HepG2 (cell line): ENCODE measurements around the gene TMEM14C. TPM values are rescaled to one million over a fixed set of nuclear protein-coding genes. Genes with fewer than 3 reads are reported as not detected.

Experiments used
- ARID2 ChIP-seq: sonication (generic); formaldehyde crosslinking; IDR thresholded peaks from 2 replicates; pipeline ENCODE4 v1.8.1; 2022; ENCODE audit warnings: mild to moderate bottlenecking, missing genetic modification reagents, borderline replicate concordance
- ASH2L ChIP-seq: fragments of 300-600, 200-600 bp; sonication (generic); IDR thresholded peaks from 2 replicates; pipeline ENCODE4 v1.7.0; 2017; ENCODE audit warnings: low read depth, mild to moderate bottlenecking, moderate library complexity, mixed read lengths, low read length; ENCODE audit not compliant: insufficient read length
- ATAD3A ChIP-seq: sonication (generic); formaldehyde crosslinking; IDR thresholded peaks from 2 replicates; pipeline ENCODE4 v1.4.0; 2020; ENCODE audit warnings: missing genetic modification reagents
- BATF2 ChIP-seq: sonication (generic); formaldehyde crosslinking; IDR thresholded peaks from 2 replicates; pipeline ENCODE4 v1.8.0; 2022; ENCODE audit warnings: mild to moderate bottlenecking, missing genetic modification reagents, moderate library complexity
- DMAP1 ChIP-seq: IDR thresholded peaks from 2 replicates; pipeline ENCODE4 v1.6.1; 2016
- FOXA3 ChIP-seq: IDR thresholded peaks from 2 replicates; pipeline ENCODE4 v1.6.1; 2016; ENCODE audit warnings: missing genetic modification reagents, missing compliant biosample characterization
- HNRNPL ChIP-seq: fragments of 200-400 bp; formaldehyde crosslinking; IDR thresholded peaks from 2 replicates; pipeline ENCODE4 v1.6.1; 2017; ENCODE audit warnings: mild to moderate bottlenecking, low read depth, low read length
- IRF2 ChIP-seq: IDR thresholded peaks from 2 replicates; pipeline ENCODE4 v1.6.1; 2018; ENCODE audit warnings: missing genetic modification reagents, missing compliant biosample characterization
- KLF6 ChIP-seq: IDR thresholded peaks from 2 replicates; pipeline ENCODE4 v1.8.0; 2016; ENCODE audit warnings: missing biosample characterization, missing genetic modification reagents
- MLX ChIP-seq: IDR thresholded peaks from 2 replicates; pipeline ENCODE4 v1.6.1; 2016
- MYNN ChIP-seq: sonication (generic); formaldehyde crosslinking; IDR thresholded peaks from 2 replicates; pipeline ENCODE4 v1.4.0; 2020; ENCODE audit warnings: mild to moderate bottlenecking, low read depth, missing genetic modification reagents
- SNRNP70 ChIP-seq: fragments of 200-400 bp; formaldehyde crosslinking; IDR thresholded peaks from 2 replicates; pipeline ENCODE4 v1.6.1; 2017; ENCODE audit warnings: mild to moderate bottlenecking, low read depth, low read length, moderate library complexity
- TARDBP ChIP-seq: sonication (generic); formaldehyde crosslinking; IDR thresholded peaks from 2 replicates; pipeline ENCODE4 v1.8.0; 2022; ENCODE audit warnings: mild to moderate bottlenecking, missing genetic modification reagents
- TFDP2 ChIP-seq: sonication (generic); formaldehyde crosslinking; IDR thresholded peaks from 2 replicates; pipeline ENCODE4 v1.4.0; 2020; ENCODE audit warnings: missing genetic modification reagents
- TSC22D2 ChIP-seq: sonication (generic); formaldehyde crosslinking; IDR thresholded peaks from 2 replicates; pipeline ENCODE4 v1.5.1; 2020; ENCODE audit warnings: missing genetic modification reagents, mild to moderate bottlenecking, borderline replicate concordance
- ZBTB43 ChIP-seq: sonication (generic); formaldehyde crosslinking; conservative IDR thresholded peaks from 2 replicates; pipeline ENCODE4 v1.4.0; 2020; ENCODE audit warnings: missing genetic modification reagents
- ZBTB7A ChIP-seq: sonication (generic); formaldehyde crosslinking; IDR thresholded peaks from 2 replicates; pipeline ENCODE4 v1.8.0; 2022; ENCODE audit warnings: mild to moderate bottlenecking, missing genetic modification reagents
- ZNF160 ChIP-seq: sonication (generic); formaldehyde crosslinking; IDR thresholded peaks from 2 replicates; pipeline ENCODE4 v1.8.0; 2022; ENCODE audit warnings: mild to moderate bottlenecking, inconsistent platforms, missing genetic modification reagents
- ZNF20 ChIP-seq: sonication (generic); formaldehyde crosslinking; IDR thresholded peaks from 2 replicates; pipeline ENCODE4 v1.4.0; 2020; ENCODE audit warnings: mild to moderate bottlenecking, moderate library complexity, missing genetic modification reagents
- ZNF256 ChIP-seq: sonication (generic); formaldehyde crosslinking; conservative IDR thresholded peaks from 2 replicates; pipeline ENCODE4 v1.4.0; 2020; ENCODE audit warnings: missing genetic modification reagents
- ZNF451 ChIP-seq: sonication (generic); formaldehyde crosslinking; IDR thresholded peaks from 2 replicates; pipeline ENCODE4 v1.5.0; 2020; ENCODE audit warnings: mild to moderate bottlenecking, missing genetic modification reagents
- ZNF496 ChIP-seq: sonication (generic); formaldehyde crosslinking; IDR thresholded peaks from 2 replicates; pipeline ENCODE4 v1.8.1; 2023; ENCODE audit warnings: mild to moderate bottlenecking, moderate library complexity, missing genetic modification reagents; ENCODE audit not compliant: insufficient replicate concordance
- ZNF503 ChIP-seq: sonication (generic); formaldehyde crosslinking; IDR thresholded peaks from 2 replicates; pipeline ENCODE4 v1.4.0; 2020; ENCODE audit warnings: missing genetic modification reagents
- ZNF614 ChIP-seq: IDR thresholded peaks from 2 replicates; pipeline ENCODE4 v1.6.1; 2018; ENCODE audit warnings: missing biosample characterization, missing genetic modification reagents, inconsistent platforms, borderline replicate concordance
- ZNF839 ChIP-seq: sonication (generic); formaldehyde crosslinking; IDR thresholded peaks from 2 replicates; pipeline ENCODE4 v1.4.0; 2020; ENCODE audit warnings: missing genetic modification reagents, mild to moderate bottlenecking, borderline replicate concordance
- ZSCAN12 ChIP-seq: sonication (generic); formaldehyde crosslinking; IDR thresholded peaks from 2 replicates; pipeline ENCODE4 v1.9.0; 2021; ENCODE audit warnings: mild to moderate bottlenecking, missing genetic modification reagents
- polyA plus RNA-seq, 8 experiments: library from polyadenylated mRNA; depleted of rRNA in 3 of 8; stranded (reverse) in 7 of 8; unstranded in 1 of 8; fragments of >200 nt; fragmentation: Illumina TruSeq in 4 of 8; extraction: Trizol in 4 of 8; gene quantifications; 2 replicates each; pipeline versions ENCODE4 v1.2.1 to v1.2.3, GENCODE V29; 2011 to 2016; ENCODE audit warnings: low read depth in 4 of 8, missing spikeins in 1 of 8, mixed read lengths in 1 of 8; ENCODE audit not compliant: insufficient read depth in 1 of 8
- total RNA-seq, 5 experiments: library from RNA; depleted of rRNA; stranded (reverse); fragments of >200 nt; fragmentation: Illumina TruSeq; extraction: Trizol; gene quantifications; 2 replicates each; pipeline ENCODE4 v1.2.3, GENCODE V29; 2016; ENCODE audit warnings: low read depth in 1 of 5

TMEM14C gene
- total and polyA plus RNA-seq, 2 of the 13 experiments (the other 11 are each of a cell fraction or from before 2014, with no cell fraction given): 184 TPM

GRCh38 chr6:10747251-10747972 is 24.5 kb downstream of the TMEM14C start, which contains the start of gene TMEM14B (continued):
- TF ChIP-seq ARID2 (CRISPR knock-in tag): peak; percentile 8; the same call in 1 of the 2 replicates
- peak; percentile 80 for TF ChIP-seq ZNF503 (CRISPR knock-in tag)
- TF ChIP-seq IRF2 (CRISPR knock-in tag): peak; percentile 83; the same call in 1 of the 2 replicates
- TF ChIP-seq KLF6 (CRISPR knock-in tag): peak; percentile 91
- peak; percentile 94 for TF ChIP-seq ZNF614 (CRISPR knock-in tag)
- peak; percentile 86 for TF ChIP-seq ZSCAN12 (CRISPR knock-in tag)
- peak; percentile 86 for TF ChIP-seq DMAP1
- TF ChIP-seq TARDBP (CRISPR knock-in tag): peak; percentile 90
- peak; percentile 87 for TF ChIP-seq ZNF451 (CRISPR knock-in tag)
- no peak for TF ChIP-seq HNRNPL
- peak; percentile 70; the same call in 1 of the 2 replicates for TF ChIP-seq TSC22D2 (CRISPR knock-in tag)
- TF ChIP-seq MLX (CRISPR knock-in tag): peak; percentile 78; the same call in 1 of the 2 replicates
- peak; percentile 91 for TF ChIP-seq ZNF20
- TF ChIP-seq ZNF160 (CRISPR knock-in tag): peak; percentile 59; the same call in 1 of the 2 replicates
- peak; percentile 89 for TF ChIP-seq ASH2L
- TF ChIP-seq ZNF256: peak; percentile 49
- peak; percentile 65 for TF ChIP-seq FOXA3 (CRISPR knock-in tag)
- no peak for TF ChIP-seq ATAD3A (CRISPR knock-in tag)
- no peak for TF ChIP-seq BATF2 (CRISPR knock-in tag)
- TF ChIP-seq TFDP2 (CRISPR knock-in tag): peak; percentile 95
- no peak for TF ChIP-seq ZNF496 (CRISPR knock-in tag)
- no peak for TF ChIP-seq SNRNP70
- no peak; the same call in 1 of the 2 replicates for TF ChIP-seq ZBTB7A
- TF ChIP-seq MYNN: peak; percentile 94
- TF ChIP-seq ZNF839 (CRISPR knock-in tag): 0 out of 2 replicates have a peak, but pooled peaks have one; percentile 65
- peak; percentile 79 for TF ChIP-seq ZBTB43 (CRISPR knock-in tag)
